GM21528 (cell line): ENCODE results near the gene ATP9A.
"Not testable (repeated sequence)": the region's sequence is repeated elsewhere in the genome, so short reads cannot be mapped to it uniquely, and the experiment has no call there.

Source experiments
- ATAC-seq: cut with Tn5 transposase; IDR thresholded peaks from one replicate; pipeline ENCODE4 v1.9.1; 2021; ENCODE audit warnings: mild to moderate bottlenecking, moderate library complexity; ENCODE audit not compliant: unreplicated experiment, low FRiP score

ATP9A gene

DNA sequence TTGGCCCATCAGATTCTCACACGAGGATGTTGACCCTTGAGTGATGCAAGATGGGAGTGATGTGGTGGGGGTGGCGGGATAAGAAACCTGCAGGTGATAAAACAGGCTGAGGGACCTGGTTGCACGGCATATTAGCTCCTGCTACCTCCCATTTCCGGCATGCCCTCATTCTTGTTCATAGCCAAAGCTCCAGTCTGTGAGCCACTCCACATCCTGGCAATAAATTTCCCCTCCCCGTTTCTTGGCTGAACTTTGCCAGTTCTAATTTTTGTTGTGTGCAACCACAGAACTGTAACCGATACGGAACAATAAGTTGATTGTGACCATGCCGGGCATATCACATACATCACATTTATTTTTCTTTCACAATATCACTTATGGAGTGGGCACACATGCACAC is 184.1 kb downstream of the ATP9A start:
- no peak for ATAC-seq

DNA sequence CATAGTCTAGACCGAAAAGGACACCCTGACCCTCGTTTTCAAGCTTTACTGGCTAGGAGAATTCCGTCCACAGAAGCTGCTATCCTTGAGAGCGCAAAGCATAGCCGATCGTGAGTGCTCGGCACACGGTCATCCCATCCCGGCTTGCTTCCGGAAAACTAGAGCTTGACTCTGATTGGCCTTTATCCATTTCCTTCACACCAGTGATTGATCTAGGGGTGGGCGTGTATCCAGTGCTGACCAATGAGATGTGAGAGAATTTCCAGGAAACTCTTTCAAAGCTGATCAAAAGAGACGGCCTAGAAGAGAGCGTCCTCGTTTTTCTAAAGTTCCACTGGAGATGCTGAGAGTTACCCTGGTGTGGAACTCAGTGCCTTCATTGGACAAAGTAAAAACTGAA is 184.7 kb downstream of the ATP9A start:
- ATAC-seq: no peak

DNA sequence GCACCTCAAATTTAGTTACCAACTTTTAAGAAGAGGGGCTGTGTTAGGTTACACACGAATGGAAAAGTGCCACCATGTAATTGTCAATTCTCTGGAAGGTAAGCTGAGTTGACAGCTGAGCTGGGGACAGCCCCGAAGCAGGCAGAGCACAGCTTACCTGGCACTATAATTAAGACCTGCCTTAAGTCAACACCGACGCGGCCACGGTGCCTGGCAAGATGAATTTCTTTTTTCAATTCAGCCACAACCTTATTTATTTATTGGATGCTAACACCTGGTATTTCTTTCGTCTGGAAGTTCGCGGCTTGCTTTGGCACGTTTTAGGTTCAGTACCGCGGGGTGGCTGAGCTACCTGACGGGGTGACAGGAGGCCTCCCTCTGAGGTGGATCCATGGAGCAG is 185.1 kb downstream of the ATP9A start:
- no peak for ATAC-seq

DNA sequence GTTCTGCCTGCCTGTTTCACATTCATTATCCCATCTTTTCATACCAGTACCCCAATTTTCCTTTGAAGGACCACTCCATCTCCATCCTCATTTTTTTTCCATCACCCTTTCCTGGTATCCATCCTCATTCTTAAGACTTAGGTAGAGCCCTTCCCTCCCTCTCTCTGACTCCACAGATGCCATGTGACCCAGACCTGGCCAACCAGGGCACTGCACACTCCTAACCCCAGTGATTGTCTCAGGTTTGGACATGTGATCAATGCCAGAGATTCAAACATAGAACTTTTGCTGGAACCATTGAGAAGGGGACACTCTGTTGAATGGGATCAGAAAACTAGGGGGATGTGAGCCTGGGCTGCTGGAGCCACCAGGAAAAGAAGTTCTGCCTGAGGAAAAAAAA is 186.6 kb downstream of the ATP9A start:
- ATAC-seq: no peak

DNA sequence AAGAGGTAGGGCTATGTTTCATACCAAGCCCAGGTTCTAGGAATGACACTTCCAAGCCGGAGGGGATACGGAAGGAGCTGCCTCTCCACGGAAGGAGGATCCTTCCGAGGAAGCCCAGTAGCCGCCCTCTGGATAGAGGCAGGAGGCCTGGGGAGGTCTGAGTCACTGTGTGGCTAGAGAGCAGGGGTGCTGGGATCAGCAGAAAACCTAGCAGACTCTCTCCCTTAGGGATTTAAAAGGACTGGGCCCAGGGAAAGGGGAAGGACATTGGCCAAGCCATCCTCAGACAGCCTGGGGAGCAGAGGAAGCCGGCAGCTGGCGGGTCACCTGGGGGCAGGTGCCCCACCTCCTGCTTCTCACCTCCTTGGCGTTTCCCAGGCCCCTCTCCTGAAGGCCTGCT is 189.1 kb downstream of the ATP9A start:
- no peak for ATAC-seq

DNA sequence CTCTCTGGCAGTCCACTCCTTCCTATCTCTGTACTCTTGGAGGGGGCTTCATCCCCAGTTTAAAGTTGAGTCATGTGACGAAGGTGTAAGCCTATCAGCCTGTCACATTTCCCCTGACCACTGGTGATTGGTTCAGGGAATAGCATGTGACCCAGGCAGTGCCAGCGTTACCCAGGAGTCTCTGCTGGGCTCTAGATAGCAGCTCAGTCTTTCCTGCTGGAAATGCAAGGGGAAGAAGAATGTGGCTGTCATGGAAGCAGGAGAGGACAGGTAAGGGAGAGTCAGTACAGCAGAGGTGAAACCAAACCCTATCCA is 190.1 kb downstream of the ATP9A start:
- ATAC-seq: no peak

DNA sequence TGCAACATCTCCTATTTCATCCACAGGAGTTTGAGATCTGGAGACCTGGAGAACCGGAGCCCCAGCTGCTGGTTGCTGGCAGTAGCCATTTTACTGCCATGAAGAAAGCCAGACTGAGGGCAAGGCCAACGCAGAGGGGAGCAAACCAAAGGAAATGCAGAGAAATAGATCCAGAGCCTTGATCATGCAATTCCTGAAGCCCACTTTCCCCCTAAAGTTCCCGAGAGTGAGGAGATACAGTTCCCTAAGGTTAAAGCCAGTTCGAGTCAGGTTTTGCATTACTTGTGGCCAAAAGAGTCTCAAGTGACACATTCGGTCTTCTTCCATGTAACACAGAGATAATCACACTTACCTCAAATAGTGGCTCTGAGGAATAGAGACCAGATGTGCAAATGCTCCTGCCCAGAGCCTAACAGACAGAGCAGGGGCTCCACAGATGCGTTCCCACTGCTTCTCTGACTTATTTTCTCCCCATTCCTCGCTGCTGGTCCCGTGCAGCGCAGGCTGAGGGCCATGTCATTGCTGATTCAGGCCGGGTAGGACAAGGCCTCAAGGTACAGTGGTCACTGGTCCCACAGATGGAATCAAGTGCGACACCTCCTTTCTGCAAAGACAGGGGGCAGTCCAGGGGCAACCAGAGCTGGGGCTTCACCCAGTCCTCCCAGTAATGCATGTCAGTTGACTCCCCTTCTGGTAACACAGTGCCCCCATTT is 190.6 kb downstream of the ATP9A start:
- no peak for ATAC-seq

DNA sequence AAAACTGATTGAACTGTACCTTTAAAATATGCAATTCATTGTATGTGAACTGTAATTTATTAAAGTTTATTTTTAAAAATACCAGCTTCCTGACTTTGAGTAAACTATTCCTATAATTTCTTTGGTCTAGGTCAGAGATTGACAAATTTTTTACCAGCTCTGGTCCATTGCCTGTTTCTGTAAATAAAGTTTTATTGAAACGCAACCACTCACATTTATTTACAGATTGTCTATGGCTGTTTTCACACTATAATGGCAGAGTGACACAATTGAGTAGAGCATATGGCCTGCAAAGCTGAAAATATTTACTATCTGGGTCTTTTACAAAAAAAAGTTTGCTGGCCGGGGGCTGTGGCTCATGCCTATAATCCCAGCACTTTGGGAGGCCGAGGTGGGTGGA is 192.7 kb downstream of the ATP9A start:
- ATAC-seq: no peak

DNA sequence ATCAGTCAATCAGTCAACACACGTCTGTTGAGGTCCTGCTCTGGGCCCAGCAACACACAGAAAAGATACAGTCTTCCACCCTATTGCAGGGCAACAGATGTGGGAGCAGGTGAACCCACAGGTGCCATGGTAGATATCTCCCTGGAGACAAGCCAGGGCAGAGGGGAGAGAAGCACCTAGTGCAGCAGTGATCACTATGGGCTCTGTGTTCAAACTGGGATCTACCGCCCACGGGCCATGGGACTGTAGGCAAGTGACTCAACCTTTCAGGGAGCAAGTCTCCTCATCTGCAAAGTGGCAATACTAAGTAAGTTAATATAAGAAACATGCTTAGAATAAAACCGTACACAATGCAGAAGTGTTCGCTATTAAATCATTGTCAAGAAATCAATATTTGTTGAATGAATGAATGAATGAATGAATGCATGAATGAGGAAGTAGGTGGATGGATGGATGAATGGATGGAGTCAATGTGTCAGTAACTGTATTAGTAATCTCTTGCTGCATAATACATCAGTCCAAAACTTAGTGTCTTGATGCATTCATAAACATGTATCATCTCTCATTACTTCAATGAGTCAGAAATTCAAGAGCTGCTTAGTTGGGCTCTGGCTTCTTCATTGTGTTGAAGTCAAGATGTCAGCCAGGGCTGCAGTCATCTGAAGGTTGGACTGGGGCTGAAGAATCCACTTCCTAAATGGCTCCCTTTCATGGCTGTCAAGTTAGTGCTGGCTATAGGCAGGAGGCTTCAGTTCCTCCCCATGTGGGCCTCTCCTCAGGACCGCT is 193.7 kb downstream of the ATP9A start:
- ATAC-seq: no peak

DNA sequence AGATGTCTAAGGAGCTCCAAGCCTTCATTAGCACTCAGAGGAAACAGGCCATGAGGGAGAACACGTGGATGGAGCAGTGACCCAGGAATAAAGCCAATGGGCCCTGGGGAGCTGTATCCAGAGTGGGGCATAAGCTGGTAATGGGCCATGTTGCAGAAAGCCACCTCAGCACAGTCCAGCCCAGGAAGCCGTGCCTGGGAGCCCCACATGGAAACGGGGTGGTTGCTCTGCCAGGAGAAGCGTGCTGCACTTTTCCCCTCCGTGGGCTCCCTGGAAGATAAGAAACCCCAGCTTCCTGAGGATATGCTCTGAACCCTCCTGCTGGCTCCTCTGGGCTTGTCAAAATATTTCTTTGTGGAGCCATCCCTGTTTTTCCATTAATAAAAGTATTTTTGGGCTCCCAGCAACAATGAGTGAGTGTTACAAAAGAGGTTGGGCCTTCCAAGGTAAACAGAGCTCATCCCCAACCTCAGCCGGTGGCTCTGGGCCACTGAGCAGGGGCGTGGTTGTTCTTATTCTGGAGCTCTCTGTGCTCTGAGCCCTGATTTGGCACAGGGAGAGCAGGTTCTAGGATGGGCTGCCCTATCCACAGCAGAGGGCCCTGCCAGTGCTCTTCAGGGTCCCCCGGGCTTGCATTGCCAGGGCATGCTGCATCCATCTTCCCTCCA is 194.5 kb downstream of the ATP9A start:
- no peak for ATAC-seq

DNA sequence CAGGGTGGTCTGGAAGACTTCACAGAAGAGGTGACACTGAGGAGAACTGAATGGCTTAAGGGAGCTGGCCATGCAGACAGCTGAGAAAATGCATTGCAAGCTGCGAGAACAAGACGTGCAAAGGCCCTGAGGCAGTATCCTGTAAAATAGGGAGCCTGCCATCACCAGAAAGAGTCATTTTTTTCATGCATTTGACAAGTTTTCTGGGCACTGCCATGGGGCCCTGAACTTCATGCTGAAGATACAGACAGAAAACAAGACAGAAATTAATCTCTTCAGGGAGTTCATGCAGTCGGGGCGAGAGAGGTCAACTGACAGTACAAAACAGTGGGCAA is 196.8 kb downstream of the ATP9A start:
- no peak for ATAC-seq

DNA sequence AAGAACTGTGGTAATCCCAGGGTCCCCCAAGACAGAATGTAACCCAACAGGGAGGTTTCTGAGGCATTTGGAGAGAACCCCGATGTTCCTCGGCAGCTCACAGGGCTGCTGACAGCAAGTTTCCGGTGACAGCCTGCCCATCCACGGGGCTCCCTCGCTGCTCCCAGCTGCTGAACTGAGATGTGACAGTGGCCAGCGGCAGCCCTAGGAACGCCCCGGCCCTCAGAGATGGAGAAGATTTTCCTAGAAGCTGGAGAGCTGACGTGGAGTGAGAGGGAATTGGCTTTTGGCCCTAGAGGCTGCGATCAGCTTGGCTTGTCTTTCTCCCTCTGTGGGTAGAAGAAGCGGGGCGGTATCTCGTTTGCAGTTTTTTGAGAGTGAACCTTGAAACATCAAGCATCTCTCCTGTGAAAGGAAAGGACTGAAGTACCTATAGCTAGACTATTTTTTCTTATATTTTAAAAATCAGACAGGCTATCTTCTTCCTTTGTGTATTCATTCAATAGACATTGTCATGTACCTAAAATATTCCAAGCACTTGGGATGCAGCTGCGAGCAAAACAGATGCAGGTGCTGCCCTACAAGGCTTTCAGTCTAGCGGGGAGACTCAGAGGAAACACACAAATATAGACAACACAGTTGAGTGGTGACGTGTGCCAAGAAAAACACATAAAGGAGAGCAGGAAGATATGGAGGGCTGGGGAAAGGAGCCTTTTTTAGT is 197.3 kb downstream of the ATP9A start:
- no peak for ATAC-seq

DNA sequence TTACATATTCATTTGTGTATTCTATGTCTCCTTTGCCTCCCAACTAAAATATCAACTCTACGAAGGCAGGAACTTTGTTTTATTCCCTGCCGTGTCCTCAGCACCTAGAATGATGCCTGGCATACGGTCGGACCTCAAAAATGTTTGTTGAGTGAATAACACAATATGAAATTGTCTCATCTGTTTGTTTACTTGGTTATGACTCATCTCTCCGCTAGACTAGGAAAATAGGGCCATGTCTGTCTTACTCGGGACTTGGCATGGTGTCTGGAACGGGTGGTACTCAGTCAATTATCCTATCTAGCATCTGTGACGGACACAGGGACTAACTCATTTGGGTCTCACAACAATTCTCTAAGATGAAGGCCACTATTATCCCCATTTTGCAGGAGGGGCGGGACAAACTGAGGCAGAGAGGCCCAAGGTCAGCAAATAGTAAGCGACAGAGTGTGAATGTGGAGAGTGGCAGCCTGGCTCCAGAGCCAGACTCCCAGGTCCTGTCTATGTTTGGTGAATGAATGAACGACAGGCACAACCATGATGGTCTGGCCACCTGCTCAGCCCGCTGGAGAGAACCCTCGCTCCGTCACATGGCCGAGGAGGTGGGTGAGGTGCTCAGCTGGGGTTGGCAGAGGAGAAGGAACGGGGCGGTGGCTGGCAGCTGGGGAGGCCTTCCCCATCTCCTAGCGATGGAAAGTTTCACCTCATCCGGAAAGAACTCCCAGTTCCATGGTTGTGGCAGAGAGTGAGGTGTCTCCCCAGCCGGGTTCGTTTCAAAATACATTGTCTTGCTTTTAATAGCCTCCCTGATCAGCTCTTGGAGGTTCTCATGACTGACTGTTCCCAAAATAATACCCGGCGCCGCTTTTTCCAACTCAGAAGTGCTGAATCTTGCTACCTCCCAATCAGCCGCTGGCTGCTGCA is 198.1 kb downstream of the ATP9A start:
- ATAC-seq: no peak

DNA sequence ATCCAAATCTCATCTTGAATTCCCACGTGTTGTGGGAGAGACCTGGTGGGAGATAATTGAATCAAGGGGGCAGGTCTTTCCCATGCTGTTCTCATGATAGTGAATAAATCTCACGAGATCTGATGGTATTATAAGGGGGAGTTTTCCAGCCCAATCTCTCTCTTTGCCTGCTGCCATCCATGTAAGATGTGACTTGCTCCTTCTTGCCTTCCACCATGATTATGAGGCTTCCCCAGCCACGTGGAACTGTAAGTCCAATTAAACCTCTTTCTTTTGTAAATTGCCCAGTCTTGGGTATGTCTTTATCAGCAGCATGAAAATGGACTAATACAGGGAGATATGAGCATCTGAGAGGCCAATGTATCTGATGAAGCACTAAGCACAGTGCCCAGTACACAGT is 199.7 kb downstream of the ATP9A start:
- ATAC-seq: not testable (repeated sequence)

DNA sequence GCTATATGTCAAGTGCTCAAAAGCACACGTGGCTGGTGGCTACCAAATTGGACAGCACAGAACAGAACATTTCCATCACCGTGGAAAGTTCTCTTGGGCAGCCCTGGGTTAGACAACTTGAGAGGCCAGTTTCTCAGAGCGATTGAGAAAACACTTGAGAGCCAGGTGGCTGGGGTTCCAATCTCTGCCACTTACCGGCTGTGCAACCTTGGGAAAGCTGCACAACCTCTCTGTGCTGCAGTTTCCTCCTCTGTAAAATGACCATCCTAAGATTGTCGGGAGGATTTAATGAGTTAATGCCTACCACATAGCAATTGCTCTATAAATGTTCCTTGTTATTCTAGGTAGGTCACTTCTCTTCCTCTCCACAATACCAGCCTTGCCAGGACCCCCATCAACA is 200.6 kb downstream of the ATP9A start:
- ATAC-seq: no peak

DNA sequence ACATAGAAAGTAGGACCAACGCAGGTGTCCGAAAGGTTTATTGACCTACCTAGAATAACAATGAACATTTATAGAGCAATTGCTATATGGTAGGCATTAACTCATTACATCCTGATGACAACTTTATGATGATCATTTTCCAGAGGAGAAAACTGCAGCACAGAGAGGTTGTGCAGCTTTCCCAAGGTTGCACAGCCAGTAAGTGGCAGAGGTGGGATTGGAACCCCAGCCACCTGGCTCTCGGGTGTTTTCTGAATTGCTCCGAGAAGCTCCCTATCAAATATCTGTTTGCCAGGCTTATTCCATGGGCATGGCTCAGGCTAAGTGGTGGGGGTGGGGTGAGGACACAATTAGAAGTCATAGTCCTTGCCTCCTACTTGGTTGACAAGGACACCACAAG is 201.6 kb downstream of the ATP9A start:
- ATAC-seq: no peak

DNA sequence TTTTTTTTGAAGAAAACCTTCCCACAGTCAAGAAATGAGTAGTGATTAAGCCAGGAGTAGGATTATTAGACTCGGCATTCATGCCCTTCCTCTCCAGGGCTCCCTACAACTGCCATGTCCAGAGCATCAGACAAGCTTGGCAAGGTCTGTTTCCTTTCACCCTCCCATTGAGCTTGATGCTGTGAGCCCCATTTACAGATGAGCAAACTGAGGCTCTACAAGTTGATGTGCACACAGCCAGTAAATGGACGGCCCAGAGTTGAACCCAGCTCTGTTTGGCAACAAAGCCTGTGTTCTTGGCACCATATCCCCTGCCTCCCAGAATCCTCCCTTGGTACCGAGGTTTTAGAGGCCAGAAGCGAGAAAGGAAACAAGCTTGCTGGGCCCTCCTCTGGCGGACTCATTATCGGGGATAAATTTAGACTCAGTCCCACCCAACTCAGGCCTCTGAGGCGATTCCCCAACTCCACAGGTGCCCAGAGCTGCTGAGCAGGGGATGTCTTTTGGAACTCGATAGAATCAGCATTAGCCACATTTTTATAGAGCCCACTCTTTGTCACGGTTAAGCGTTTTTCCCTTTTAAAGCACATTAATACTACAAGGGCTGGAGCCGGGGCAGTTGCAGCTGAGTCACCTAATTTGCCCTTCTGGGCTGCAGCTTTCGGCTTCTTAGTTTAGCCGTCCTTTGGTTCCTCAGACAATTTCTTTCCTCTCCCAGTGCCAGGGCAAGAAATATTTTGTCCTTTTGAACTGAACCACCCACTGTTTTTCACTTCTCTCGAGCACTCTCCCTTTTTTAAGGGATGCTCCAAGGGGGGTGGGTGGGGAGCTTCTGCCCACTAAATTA is 202.7 kb downstream of the ATP9A start:
- ATAC-seq: no peak

DNA sequence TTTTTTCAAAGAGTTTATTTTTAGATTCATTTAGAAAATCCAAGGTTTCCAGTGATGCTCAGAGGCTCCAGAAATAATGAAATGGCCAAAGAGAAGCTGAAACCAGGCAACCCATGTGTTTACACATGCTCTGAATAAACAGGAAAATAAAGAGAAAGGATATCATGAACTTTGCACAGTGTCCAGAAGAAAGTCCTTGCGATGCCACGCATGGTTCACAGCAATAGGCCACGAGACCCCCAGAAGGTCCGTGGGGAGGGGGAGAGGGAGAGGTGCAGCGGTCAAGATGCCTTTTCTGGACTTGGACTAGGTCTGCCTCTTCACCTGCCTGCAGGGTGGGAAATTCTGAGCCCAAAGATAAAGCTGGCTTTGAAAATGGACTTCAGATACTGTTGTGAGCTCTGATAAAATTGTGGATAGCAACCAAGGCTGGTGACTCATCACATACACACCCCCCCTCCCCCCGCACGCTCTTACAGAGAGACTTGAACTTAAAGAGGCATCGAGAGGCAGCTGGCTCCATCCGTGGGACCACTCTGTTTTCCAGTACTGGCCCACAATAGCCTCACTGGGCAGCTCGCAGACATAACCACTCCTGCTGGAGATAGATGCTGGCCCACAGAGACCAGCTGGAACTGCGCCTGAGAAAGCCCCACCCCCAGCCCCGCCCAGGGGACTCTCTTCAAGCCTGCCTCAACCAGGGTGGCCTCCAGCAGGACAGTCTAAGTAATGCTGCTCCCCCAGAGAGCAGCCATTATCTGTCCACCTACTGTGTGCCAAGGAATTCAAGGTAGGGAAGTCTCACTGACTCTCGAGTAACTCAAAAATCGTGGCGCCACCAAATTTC is 204.5 kb downstream of the ATP9A start:
- no peak for ATAC-seq

DNA sequence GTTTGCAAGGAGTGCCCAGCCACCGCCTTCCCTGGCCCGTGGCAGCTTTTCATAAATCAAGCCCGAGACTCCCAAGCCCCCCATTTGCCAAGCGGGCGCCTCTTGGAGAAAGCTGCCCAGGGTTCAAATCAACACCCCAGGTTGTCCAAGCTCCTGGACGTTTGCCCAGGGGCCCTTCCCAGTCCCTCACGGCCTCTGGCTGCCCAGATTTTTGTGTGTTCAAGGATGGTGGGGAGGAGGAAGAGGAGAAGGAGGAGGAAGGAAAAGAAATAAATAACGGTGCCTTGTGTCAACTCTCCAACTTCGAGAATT is 205.1 kb downstream of the ATP9A start:
- no peak for ATAC-seq
